ENCODE data around the gene COX14. TPM values are rescaled to one million over a fixed set of nuclear protein-coding genes. Genes with fewer than 3 reads are reported as not detected.
A peak's percentile ranks its signal among the peaks of the same experiment; 100 is the strongest.

The COX14 gene
- total and polyA plus RNA-seq, 9 donors = 27.1 to 58.6 (median 35.7) TPM

- 92% methylated on average over 9 of the region's 12 CpGs for WGBS (ENCODE audit: insufficient coverage)
- no peaks in the 10 kb centered on the region for H3K27me3 ChIP-seq (ENCODE audit: control insufficient read depth, insufficient read depth, low read length)
- peaks cover 8% of the 10 kb centered on the region for H3K36me3 ChIP-seq (ENCODE audit: control insufficient read depth, insufficient read depth, low read length)
- H3K4me3 ChIP-seq (ENCODE audit: low read length) = no peak overlapping the region
- no peaks in the 10 kb centered on the region for H3K9me3 ChIP-seq (replicated peaks; ENCODE audit: control insufficient read depth, low read depth, low read length)
- no peak for DNase-seq
- H3K4me1 ChIP-seq (ENCODE audit: control insufficient read depth, insufficient read depth, low read length) = peaks cover 63% of the 10 kb centered on the region
- H3K27ac ChIP-seq (ENCODE audit: low read length) = no peak overlapping the region
These were observed 6.1 kb upstream of the COX14 start for GRCh38 chr12:50105913-50106450.

- WGBS (ENCODE audit: insufficient coverage) = 83% methylated on average over 1 of the region's 3 CpGs
- no peaks in the 10 kb centered on the region for H3K27me3 ChIP-seq (ENCODE audit: control insufficient read depth, insufficient read depth, low read length)
- no peak overlapping the region for H3K4me3 ChIP-seq (ENCODE audit: low read length)
- no peak overlapping the region for H3K27ac ChIP-seq (ENCODE audit: low read length)
- no peaks in the 10 kb centered on the region for H3K9me3 ChIP-seq (replicated peaks; ENCODE audit: control insufficient read depth, low read depth, low read length)
- peaks cover 63% of the 10 kb centered on the region for H3K4me1 ChIP-seq (ENCODE audit: control insufficient read depth, insufficient read depth, low read length)
- DNase-seq = no peak
- H3K36me3 ChIP-seq (ENCODE audit: control insufficient read depth, insufficient read depth, low read length) = peaks cover 6% of the 10 kb centered on the region
These were observed 5.1 kb upstream of the COX14 start for GRCh38 chr12:50106907-50107306.

- H3K4me3 ChIP-seq (ENCODE audit: low read length) = no peak overlapping the region
- peaks cover 3% of the 10 kb centered on the region for H3K36me3 ChIP-seq (ENCODE audit: control insufficient read depth, insufficient read depth, low read length)
- 86% methylated on average over 10 of the region's 17 CpGs for WGBS (ENCODE audit: insufficient coverage)
- no peak for DNase-seq
- no peaks in the 10 kb centered on the region for H3K9me3 ChIP-seq (replicated peaks; ENCODE audit: control insufficient read depth, low read depth, low read length)
- peaks cover 60% of the 10 kb centered on the region for H3K4me1 ChIP-seq (ENCODE audit: control insufficient read depth, insufficient read depth, low read length)
- no peaks in the 10 kb centered on the region for H3K27me3 ChIP-seq (ENCODE audit: control insufficient read depth, insufficient read depth, low read length)
- no peak overlapping the region for H3K27ac ChIP-seq (ENCODE audit: low read length)
These were observed 4.4 kb upstream of the COX14 start for GRCh38 chr12:50107416-50108268.

- no peak overlapping the region for H3K4me3 ChIP-seq (ENCODE audit: low read length)
- no peaks in the 10 kb centered on the region for H3K36me3 ChIP-seq (ENCODE audit: control insufficient read depth, insufficient read depth, low read length)
- no peaks in the 10 kb centered on the region for H3K9me3 ChIP-seq (replicated peaks; ENCODE audit: control insufficient read depth, low read depth, low read length)
- peaks cover 47% of the 10 kb centered on the region for H3K4me1 ChIP-seq (ENCODE audit: control insufficient read depth, insufficient read depth, low read length)
- H3K27ac ChIP-seq (ENCODE audit: low read length) = peak overlapping the region; percentile 90
- no peak for DNase-seq
- H3K27me3 ChIP-seq (ENCODE audit: control insufficient read depth, insufficient read depth, low read length) = no peaks in the 10 kb centered on the region
- 95% methylated on average over 3 of the region's 3 CpGs for WGBS (ENCODE audit: insufficient coverage)
These were observed 2.7 kb upstream of the COX14 start for GRCh38 chr12:50109319-50109718.

GRCh38 chr12:50110127-50110761 lies 1.8 kb upstream of the COX14 start:
- Histone ChIP-seq H3K9me3 (replicated peaks; ENCODE audit: control insufficient read depth, low read depth, low read length) (no peaks in the 10 kb centered on the region), H3K4me3 (ENCODE audit: low read length) (no peak overlapping the region), H3K4me1 (ENCODE audit: control insufficient read depth, insufficient read depth, low read length) (peaks cover 38% of the 10 kb centered on the region), H3K27ac (ENCODE audit: low read length) (peak overlapping the region; percentile 90), H3K27me3 (ENCODE audit: control insufficient read depth, insufficient read depth, low read length) (no peaks in the 10 kb centered on the region), H3K36me3 (ENCODE audit: control insufficient read depth, insufficient read depth, low read length) (no peaks in the 10 kb centered on the region)
- DNase-seq = peak; percentile 37
- WGBS (ENCODE audit: insufficient coverage) = 26% methylated on average over 3 of the region's 8 CpGs

GRCh38 chr12:50110762-50111351 lies 1.2 kb upstream of the COX14 start:
- Histone ChIP-seq H3K4me3 (ENCODE audit: low read length) (no peak overlapping the region), H3K27ac (ENCODE audit: low read length) (peak overlapping the region; percentile 90), H3K27me3 (ENCODE audit: control insufficient read depth, insufficient read depth, low read length) (no peaks in the 10 kb centered on the region), H3K4me1 (ENCODE audit: control insufficient read depth, insufficient read depth, low read length) (peaks cover 32% of the 10 kb centered on the region), H3K9me3 (replicated peaks; ENCODE audit: control insufficient read depth, low read depth, low read length) (no peaks in the 10 kb centered on the region), H3K36me3 (ENCODE audit: control insufficient read depth, insufficient read depth, low read length) (peaks cover 5% of the 10 kb centered on the region)
- peak; percentile 80 for DNase-seq
- 56% methylated on average over 4 of the region's 7 CpGs for WGBS (ENCODE audit: insufficient coverage)

GRCh38 chr12:50111395-50111692 lies 692 bp upstream of the COX14 start:
- H3K36me3 ChIP-seq (ENCODE audit: control insufficient read depth, insufficient read depth, low read length) = peaks cover 8% of the 10 kb centered on the region
- WGBS (ENCODE audit: insufficient coverage) = 3% methylated on average over 19 of the region's 19 CpGs

GRCh38 chr12:50112456-50113218 lies 601 bp downstream of the COX14 start:
- WGBS (ENCODE audit: insufficient coverage) = 0% methylated on average over 12 of the region's 26 CpGs
- Histone ChIP-seq H3K4me3 (ENCODE audit: low read length) (peak overlapping the region; percentile 99), H3K27me3 (ENCODE audit: control insufficient read depth, insufficient read depth, low read length) (no peaks in the 10 kb centered on the region), H3K9me3 (replicated peaks; ENCODE audit: control insufficient read depth, low read depth, low read length) (no peaks in the 10 kb centered on the region), H3K36me3 (ENCODE audit: control insufficient read depth, insufficient read depth, low read length) (peaks cover 12% of the 10 kb centered on the region), H3K27ac (ENCODE audit: low read length) (peak overlapping the region; percentile 98), H3K4me1 (ENCODE audit: control insufficient read depth, insufficient read depth, low read length) (peaks cover 37% of the 10 kb centered on the region)
- no peak for DNase-seq

More at GRCh38 chr12:50111395-50111692, 692 bp upstream of the COX14 start:
- Histone ChIP-seq H3K9me3 (replicated peaks; ENCODE audit: control insufficient read depth, low read depth, low read length) (no peaks in the 10 kb centered on the region), H3K4me3 (ENCODE audit: low read length) (peak overlapping the region; percentile 35), H3K27me3 (ENCODE audit: control insufficient read depth, insufficient read depth, low read length) (no peaks in the 10 kb centered on the region), H3K4me1 (ENCODE audit: control insufficient read depth, insufficient read depth, low read length) (peaks cover 32% of the 10 kb centered on the region), H3K27ac (ENCODE audit: low read length) (peak overlapping the region; percentile 90)
- DNase-seq = no peak

- Histone ChIP-seq H3K27me3 (ENCODE audit: control insufficient read depth, insufficient read depth, low read length) (no peaks in the 10 kb centered on the region), H3K4me1 (ENCODE audit: control insufficient read depth, insufficient read depth, low read length) (peaks cover 14% of the 10 kb centered on the region), H3K4me3 (ENCODE audit: low read length) (no peak overlapping the region), H3K9me3 (replicated peaks; ENCODE audit: control insufficient read depth, low read depth, low read length) (no peaks in the 10 kb centered on the region), H3K36me3 (ENCODE audit: control insufficient read depth, insufficient read depth, low read length) (peaks cover 31% of the 10 kb centered on the region), H3K27ac (ENCODE audit: low read length) (no peak overlapping the region)
- 88% methylated on average over 6 of the region's 6 CpGs for WGBS (ENCODE audit: insufficient coverage)
- no peak for DNase-seq
These were observed 5.1 kb downstream of the COX14 start for GRCh38 chr12:50117057-50117622.
